HS-27A (cell line): ENCODE results near the gene RREB1.

Experiments used
- DNase-seq: peaks from one replicate; pipeline ENCODE4 v3.0.0-alpha.2; 2012; ENCODE audit warnings: low read depth, missing footprints

The RREB1 gene

GRCh38 chr6:7122684-7123083 is 14.9 kb downstream of the RREB1 start:
- DNase-seq, result no peak

GRCh38 chr6:7124114-7124513 is 16.4 kb downstream of the RREB1 start:
- DNase-seq, result no peak

DNA sequence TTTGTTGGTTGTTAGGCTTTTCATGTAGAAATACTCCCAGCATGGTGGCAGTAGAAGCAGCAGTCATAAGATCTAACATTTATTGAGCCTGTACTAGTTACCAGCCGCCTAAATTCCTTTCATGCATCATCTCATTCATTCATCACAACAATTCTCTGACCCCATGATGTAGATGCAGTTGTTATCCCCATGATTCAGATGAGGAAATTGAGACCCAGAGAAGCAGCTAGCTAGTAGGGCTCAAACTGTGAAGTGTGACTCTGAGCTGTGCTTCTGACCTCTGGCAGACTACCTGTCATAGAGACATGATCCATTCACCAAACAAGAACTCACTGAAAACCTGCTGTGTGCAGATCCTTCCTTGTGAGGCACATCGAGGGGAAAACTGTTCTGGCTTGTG is 16.9 kb downstream of the RREB1 start:
- no peak for DNase-seq

GRCh38 chr6:7125290-7125689 is 17.5 kb downstream of the RREB1 start:
- DNase-seq, result no peak

- DNase-seq, result no peak
Observed at GRCh38 chr6:7126754-7127153, 19.0 kb downstream of the RREB1 start.

GRCh38 chr6:7127680-7128079 is 19.9 kb downstream of the RREB1 start:
- DNase-seq, result no peak

DNA sequence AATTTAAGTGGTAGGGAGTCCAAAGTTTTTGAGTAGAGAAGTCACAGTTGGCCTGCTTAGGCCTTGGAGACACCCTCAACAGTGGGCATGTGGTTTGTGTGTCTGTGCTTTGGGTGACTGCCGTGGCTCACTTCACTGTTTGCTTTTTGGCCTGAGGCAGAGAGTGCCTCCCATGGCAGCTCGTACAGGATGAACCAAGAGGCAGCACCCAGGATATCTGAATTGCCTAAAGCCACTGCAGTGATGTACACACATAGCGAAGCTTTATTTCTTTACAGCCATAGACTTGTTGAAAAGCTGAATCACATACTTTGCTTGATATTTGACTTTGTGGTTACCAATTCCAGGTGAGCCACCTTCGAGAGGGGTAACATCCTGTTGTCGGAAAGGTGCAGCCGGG is 21.6 kb downstream of the RREB1 start:
- DNase-seq, result no peak

DNA sequence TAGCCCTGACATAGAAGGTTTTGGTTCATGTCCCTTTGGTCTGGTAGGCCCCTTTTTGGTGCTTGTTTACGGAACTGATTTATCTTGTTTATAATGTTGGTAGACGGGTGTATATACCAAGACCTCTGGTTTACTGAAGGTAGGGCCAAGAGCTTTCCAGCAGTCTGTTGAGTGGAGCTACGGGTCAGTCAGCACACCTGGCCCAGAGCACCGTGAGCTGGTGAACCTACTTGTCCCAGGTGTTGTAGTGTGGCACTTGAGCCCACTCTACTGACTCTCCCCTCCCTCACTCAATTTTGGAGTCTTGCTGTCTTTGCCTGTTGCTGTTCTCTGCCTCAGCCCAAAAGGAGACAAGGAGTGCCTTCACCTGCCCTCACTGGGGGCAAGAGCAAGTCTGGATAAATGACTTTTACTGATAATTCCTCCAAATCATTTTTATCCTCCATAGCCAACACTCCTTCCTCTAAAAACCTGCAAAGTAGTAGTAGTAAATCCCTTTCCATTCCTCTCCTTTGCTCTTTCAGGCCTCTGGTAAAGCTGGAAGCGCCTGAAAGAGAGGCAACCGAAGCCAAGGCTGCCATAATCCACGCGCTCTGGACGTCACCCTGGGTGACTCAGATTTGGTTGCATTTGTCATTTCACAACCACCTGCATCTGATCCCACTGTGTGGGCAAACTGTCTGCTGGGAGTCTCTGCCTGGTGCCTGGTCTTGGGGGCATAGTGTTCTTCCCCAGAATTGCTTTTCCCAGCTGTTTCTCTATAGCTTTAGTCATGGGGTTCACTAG is 22.2 kb downstream of the RREB1 start:
- DNase-seq, result no peak

- no peak for DNase-seq
Observed at GRCh38 chr6:7131390-7131789, 23.6 kb downstream of the RREB1 start.

- DNase-seq, result no peak
Observed at GRCh38 chr6:7132398-7133035, 24.8 kb downstream of the RREB1 start.

GRCh38 chr6:7134999-7135745 is 27.4 kb downstream of the RREB1 start:
- no peak for DNase-seq

- no peak for DNase-seq
Observed at GRCh38 chr6:7135755-7136154, 28.0 kb downstream of the RREB1 start.

DNA sequence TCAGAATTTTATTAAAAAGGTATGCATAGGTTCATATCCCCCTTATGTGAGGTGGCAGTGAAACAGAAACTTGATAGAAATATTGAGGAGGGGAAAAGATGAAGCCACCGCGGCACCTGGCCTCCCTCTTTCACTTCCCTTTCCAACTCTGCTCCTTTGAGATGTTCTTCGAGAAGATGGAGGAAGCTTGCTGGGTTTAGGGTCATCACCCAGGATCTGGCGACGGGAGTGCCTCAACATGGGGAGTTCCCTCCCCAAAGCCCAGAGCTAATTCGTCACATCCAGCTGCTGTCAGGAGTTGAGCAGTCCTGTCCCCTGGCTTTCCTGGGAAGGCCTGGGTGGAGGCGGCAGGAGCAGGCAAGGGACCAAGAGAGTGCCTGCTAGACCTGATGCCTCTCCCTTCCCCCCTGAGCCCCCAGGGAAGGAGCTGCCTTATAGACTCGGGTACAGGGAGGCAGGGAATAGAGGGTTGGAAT is 29.1 kb downstream of the RREB1 start:
- no peak for DNase-seq

DNA sequence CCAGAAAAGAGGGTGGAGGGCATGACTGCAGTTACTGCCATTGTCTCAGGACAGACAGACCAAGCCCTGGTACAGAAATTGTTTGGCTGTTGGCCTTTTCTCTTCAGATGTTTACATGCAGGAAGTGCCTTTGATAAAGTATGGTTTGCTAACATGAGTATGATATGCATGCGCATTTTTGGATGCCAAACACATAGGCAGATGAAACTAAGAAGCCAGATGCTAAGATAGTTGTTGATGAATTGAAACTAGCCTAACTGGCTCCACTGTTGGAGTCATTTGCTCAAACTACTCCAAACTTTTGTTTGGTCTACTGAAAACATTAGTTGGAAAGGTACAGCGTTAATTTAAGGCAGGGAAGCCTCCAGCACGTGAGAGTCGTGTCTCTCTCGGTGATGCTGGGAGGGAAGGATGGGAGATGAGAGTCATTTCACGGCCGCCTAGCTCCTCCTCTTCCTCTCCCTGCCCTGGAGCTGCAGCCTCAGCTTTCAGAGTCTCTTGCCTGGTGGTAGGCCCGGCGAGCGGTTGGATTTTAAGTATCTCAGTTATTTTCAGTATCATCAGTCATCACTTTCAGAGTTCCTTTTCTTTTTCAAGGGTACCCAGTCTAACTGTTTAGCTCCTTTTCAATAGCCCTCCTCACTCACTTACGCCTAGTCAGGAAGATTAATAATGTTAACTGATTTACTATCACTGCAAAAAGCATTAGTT is 29.7 kb downstream of the RREB1 start:
- no peak for DNase-seq

- no peak for DNase-seq
Observed at GRCh38 chr6:7138046-7138531, 30.3 kb downstream of the RREB1 start.

DNA sequence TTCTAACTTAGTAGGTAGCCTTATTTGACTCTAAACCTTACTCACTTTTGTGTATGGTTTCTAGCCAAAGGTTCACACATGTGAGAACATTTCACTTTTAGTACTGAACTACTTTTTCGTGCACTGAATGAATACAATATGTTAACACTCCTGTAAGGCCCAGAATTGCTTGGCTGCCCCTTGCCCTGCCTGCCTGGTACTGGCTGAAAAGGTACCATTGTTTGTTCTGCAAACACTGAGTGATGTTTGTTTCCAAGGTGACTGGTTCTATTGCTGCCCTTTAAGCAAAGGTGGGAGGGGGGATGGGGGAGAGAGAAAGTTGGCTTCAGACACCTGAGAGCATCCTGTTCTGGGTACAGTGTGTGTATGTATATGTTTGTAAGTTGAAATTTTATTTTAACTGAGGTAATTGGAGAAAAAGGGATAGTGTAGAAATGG is 31.2 kb downstream of the RREB1 start:
- DNase-seq, result no peak

DNA sequence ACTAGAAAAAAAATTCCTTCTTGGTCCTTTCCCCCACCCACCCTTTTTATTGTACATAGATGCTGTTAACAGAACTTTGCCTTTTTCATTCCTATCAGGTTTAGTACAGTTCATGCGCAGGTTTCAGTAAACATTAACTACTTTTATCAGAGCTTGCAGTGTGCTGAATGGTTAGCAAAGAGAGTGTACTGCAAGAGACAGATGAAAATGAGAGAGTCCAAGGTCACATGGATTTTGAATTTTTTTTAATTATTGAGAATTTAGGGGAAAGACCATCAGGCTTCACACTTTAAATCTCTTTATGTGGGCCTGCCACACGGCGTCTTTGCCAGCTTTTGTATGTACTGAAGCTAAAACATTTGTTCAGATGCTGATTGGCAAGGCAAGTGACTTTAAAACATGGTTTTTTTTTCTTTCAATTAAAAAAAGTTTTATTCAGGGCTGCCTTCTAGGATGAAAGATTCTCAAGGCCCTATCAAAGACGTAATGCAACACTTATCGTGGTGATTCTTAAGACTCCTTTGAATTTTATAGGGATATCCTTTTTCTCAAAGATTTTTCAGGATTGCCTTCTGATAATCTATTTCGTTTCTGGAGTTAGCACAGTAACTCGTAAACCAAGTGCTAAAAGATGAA is 32.2 kb downstream of the RREB1 start:
- no peak for DNase-seq

GRCh38 chr6:7140631-7141378 is 33.0 kb downstream of the RREB1 start:
- DNase-seq, result no peak

DNA sequence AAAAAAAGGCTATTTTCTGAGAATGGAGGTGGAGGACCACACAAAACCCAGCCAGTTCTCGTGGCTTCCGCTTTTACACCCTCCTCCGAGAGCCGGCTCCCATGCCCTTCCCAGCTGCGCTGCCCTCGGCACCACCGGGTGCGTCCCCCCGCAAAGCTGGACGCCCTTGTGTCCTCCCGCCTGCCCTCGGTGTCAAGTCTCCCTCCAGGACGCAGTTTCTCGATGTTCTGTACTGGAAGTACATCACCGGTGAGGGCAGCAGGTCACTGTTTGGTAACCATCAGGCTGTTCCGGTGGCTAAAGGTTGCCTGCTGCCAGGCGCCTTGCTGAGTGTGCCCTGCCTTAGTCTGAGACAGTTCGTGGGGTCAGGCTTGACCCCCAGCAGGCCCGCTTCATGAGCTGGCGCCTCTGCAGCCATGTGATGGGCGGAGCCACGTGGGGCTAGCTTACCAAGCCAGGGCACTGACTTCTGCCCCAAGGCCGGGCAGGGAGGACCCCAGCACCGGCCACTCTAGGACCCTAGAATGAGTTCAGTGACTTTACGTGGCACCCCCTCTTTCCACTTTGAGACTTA is 34.6 kb downstream of the RREB1 start:
- DNase-seq, result no peak

DNA sequence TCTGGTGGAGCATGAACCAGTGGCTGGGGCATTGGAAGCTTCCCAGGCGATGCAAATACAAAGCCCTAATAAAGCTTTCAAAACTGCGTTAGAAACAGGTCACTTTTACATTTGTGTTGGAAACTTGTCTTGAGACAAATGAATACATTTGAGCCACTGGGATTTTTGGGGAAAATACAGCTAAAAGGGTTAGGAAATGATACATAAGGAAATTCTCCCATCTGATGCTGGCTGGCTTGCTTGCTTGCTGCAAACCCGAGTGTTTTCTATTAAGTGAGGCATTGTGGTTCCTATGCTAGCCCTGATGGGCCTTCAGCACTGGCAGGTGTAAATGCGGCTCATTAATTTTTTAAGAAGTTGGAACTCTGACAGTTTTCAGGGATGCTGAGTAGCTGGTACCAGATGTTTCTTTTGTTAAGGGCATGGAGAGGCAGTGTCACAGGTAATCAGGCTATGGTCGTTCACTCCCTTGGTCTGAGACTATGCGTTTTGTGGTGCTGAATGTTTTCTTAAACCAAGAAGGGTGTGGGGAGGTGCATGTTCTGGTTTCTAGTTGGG is 35.2 kb downstream of the RREB1 start:
- DNase-seq, result no peak
